ENCODE results near the gene ARHGAP22. TPM values are rescaled to one million over a fixed set of nuclear protein-coding genes. Genes with fewer than 3 reads are reported as not detected.

Gene ARHGAP22
- polyA plus RNA-seq, 1 of the 3 experiments (the other 2 are of a cell fraction) = 12.4 TPM

DNA sequence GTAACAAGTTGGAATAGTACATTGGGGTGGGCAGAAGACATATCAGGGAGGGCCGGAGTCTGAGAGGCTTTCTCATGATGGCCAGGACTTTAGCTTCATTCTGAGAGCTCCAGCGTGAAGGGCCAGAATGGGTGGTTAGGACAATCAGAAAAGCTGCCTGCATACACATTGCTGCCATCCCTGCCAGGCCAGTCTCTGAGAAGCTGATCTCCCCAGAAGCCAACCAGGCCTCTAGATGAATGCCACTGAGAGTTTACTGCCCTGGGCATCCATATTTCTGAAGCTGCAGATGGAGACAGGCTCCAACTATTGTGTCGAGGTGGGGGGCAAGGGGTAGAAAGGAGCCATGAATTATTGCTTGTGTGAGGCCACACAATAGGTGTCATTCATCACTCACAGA is 32.0 kb upstream of the ARHGAP22 start:
- 83% methylated on average over 3 of the region's 3 CpGs for WGBS (ENCODE audit: low lambda C conversion rate)
- H3K27ac ChIP-seq (ENCODE audit: low read depth in 2 of 2, low read length in 1 of 2) = no peak overlapping the region
- peaks cover 7% of the 10 kb centered on the region for H3F3A ChIP-seq (replicated peaks; ENCODE audit: insufficient read depth)
- no peak overlapping the region for H3K9ac ChIP-seq
- no peak overlapping the region for H3K4me3 ChIP-seq (ENCODE audit: low read depth in 2 of 2, low read length in 1 of 2)
- peaks cover 0 to 7% of the 10 kb centered on the region in 2 experiments; a peak in 1 of 4 replicates for H3K4me1 ChIP-seq (ENCODE audit: control insufficient read depth in 1 of 2, insufficient read depth in 2 of 2, low read depth in 1 of 2, low read length in 1 of 2)
- no peaks in the 10 kb centered on the region for H4K20me1 ChIP-seq (ENCODE audit: insufficient read depth)
- H3K4me2 ChIP-seq = no peak overlapping the region
- CTCF ChIA-PET = interaction anchor here (1.3 to 5.3 kb wide), 3 partner anchors 19 to 28 kb away, joined by 3 to 35 read pairs (median 6); no protein-coding TSS in a partner anchor
- peaks cover 28% of the 10 kb centered on the region for H3K79me2 ChIP-seq (ENCODE audit: insufficient read depth)
- H3K36me3 ChIP-seq (replicated peaks in 1 of 2; ENCODE audit: control insufficient read depth in 1 of 2, insufficient read depth in 2 of 2, low read length in 1 of 2) = no peaks in the 10 kb centered on the region
- DNase-seq = no peak
- POLR2A ChIA-PET = no interaction called here
- TF ChIP-seq CHD2 (IDR thresholded peaks at IDR 0.05; ENCODE audit: low read length, partially characterized antibody) (no peak), TEAD4 (IDR thresholded peaks at IDR 0.05; ENCODE audit: borderline replicate concordance, insufficient read depth) (no peak), EZH2phosphoT487 (IDR thresholded peaks at IDR 0.05; ENCODE audit: borderline replicate concordance, low read depth) (no peak), TAF1 (IDR thresholded peaks at IDR 0.05; ENCODE audit: borderline replicate concordance, low read depth, low read length) (no peak), JUND (IDR thresholded peaks at IDR 0.05) (no peak), RFX5 (IDR thresholded peaks at IDR 0.05; ENCODE audit: low read length) (no peak), SMC3 (IDR thresholded peaks at IDR 0.05; ENCODE audit: low read depth, low read length) (no peak), TCF12 (IDR thresholded peaks at IDR 0.05) (no peak), FOXM1 (IDR thresholded peaks at IDR 0.05; ENCODE audit: low read depth) (no peak)
- TF ChIP-seq, protein P1, sequence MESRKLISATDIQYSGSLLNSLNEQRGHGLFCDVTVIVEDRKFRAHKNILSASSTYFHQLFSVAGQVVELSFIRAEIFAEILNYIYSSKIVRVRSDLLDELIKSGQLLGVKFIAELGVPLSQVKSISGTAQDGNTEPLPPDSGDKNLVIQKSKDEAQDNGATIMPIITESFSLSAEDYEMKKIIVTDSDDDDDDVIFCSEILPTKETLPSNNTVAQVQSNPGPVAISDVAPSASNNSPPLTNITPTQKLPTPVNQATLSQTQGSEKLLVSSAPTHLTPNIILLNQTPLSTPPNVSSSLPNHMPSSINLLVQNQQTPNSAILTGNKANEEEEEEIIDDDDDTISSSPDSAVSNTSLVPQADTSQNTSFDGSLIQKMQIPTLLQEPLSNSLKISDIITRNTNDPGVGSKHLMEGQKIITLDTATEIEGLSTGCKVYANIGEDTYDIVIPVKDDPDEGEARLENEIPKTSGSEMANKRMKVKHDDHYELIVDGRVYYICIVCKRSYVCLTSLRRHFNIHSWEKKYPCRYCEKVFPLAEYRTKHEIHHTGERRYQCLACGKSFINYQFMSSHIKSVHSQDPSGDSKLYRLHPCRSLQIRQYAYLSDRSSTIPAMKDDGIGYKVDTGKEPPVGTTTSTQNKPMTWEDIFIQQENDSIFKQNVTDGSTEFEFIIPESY (IDR thresholded peaks at IDR 0.05; ENCODE audit: borderline replicate concordance, low read depth) = no peak
- H3K9me2 ChIP-seq = no peaks in the 10 kb centered on the region
- no peaks in the 10 kb centered on the region for H3K27me3 ChIP-seq (ENCODE audit: insufficient read depth)
- H2AFZ ChIP-seq (ENCODE audit: low read depth) = no peak overlapping the region
- peaks cover 18% of the 10 kb centered on the region for H3K9me3 ChIP-seq

DNA sequence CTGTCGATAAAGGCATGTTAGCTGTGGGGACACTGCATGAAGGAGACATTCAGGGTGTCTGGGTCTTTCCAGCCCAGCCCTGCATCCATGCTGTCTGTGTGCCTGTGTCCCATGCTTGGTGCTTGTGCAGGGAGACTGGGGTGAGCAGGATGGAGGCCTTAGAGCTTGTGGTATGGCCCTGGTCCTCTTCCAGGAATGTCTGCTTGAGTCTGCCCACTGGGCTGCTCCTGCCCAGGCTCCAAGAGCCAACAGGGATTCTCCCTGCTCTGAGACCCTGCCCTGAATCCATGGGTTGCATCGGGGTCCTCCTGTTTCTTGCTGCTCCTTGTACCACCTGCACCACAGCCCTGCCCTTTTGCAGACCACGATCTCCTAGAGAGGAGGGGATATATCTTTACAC is 31.4 kb upstream of the ARHGAP22 start:
- H3K9me3 ChIP-seq = peaks cover 16% of the 10 kb centered on the region
- no peak overlapping the region for H3K4me3 ChIP-seq (ENCODE audit: low read depth in 2 of 2, low read length in 1 of 2)
- no peaks in the 10 kb centered on the region for H3K36me3 ChIP-seq (replicated peaks in 1 of 2; ENCODE audit: control insufficient read depth in 1 of 2, insufficient read depth in 2 of 2, low read length in 1 of 2)
- CTCF ChIA-PET = interaction anchor here (1.1 to 5.3 kb wide), 4 partner anchors 20 to 85 kb away, joined by 3 to 35 read pairs (median 4); no protein-coding TSS in a partner anchor
- H2AFZ ChIP-seq (ENCODE audit: low read depth) = no peak overlapping the region
- H3K9ac ChIP-seq = no peak overlapping the region
- H3F3A ChIP-seq (replicated peaks; ENCODE audit: insufficient read depth) = peaks cover 7% of the 10 kb centered on the region
- POLR2A ChIA-PET = no interaction called here
- no peak overlapping the region for H3K4me2 ChIP-seq
- no peak for DNase-seq
- H3K79me2 ChIP-seq (ENCODE audit: insufficient read depth) = peaks cover 21% of the 10 kb centered on the region
- H3K27me3 ChIP-seq (ENCODE audit: insufficient read depth) = no peaks in the 10 kb centered on the region
- no peaks in the 10 kb centered on the region for H4K20me1 ChIP-seq (ENCODE audit: insufficient read depth)
- WGBS (ENCODE audit: low lambda C conversion rate) = 66% methylated on average over 3 of the region's 3 CpGs
- peaks cover 0 to 7% of the 10 kb centered on the region in 2 experiments; a peak in 1 of 4 replicates for H3K4me1 ChIP-seq (ENCODE audit: control insufficient read depth in 1 of 2, insufficient read depth in 2 of 2, low read depth in 1 of 2, low read length in 1 of 2)
- H3K27ac ChIP-seq (ENCODE audit: low read depth in 2 of 2, low read length in 1 of 2) = no peak overlapping the region
- no peaks in the 10 kb centered on the region for H3K9me2 ChIP-seq
- no peak for TF ChIP-seq SMC3 (IDR thresholded peaks at IDR 0.05; ENCODE audit: low read depth, low read length)
- TF ChIP-seq EP300 (IDR thresholded peaks at IDR 0.05; ENCODE audit: borderline replicate concordance in 1 of 2, low read depth in 1 of 2, low read length in 1 of 2) = no peak
- no peak for TF ChIP-seq CHD2 (IDR thresholded peaks at IDR 0.05; ENCODE audit: low read length, partially characterized antibody)
- no peak for TF ChIP-seq TEAD4 (IDR thresholded peaks at IDR 0.05; ENCODE audit: borderline replicate concordance, insufficient read depth)
- TF ChIP-seq, protein P2, sequence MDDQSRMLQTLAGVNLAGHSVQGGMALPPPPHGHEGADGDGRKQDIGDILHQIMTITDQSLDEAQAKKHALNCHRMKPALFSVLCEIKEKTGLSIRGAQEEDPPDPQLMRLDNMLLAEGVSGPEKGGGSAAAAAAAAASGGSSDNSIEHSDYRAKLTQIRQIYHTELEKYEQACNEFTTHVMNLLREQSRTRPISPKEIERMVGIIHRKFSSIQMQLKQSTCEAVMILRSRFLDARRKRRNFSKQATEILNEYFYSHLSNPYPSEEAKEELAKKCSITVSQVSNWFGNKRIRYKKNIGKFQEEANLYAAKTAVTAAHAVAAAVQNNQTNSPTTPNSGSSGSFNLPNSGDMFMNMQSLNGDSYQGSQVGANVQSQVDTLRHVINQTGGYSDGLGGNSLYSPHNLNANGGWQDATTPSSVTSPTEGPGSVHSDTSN (IDR thresholded peaks at IDR 0.05) = no peak
- no peak for TF ChIP-seq SIN3A (IDR thresholded peaks at IDR 0.05; ENCODE audit: borderline replicate concordance, low read depth, low read length)
- TF ChIP-seq, protein P1 (IDR thresholded peaks at IDR 0.05; ENCODE audit: borderline replicate concordance, low read depth) = no peak
- TF ChIP-seq NFIC (IDR thresholded peaks at IDR 0.05; ENCODE audit: borderline replicate concordance) = no peak
- no peak for TF ChIP-seq EZH2phosphoT487 (IDR thresholded peaks at IDR 0.05; ENCODE audit: borderline replicate concordance, low read depth)
- no peak for TF ChIP-seq FOXM1 (IDR thresholded peaks at IDR 0.05; ENCODE audit: low read depth)
- TF ChIP-seq RCOR1 (IDR thresholded peaks at IDR 0.05; ENCODE audit: low read length) = no peak
- no peak for TF ChIP-seq MEF2A (IDR thresholded peaks at IDR 0.05; ENCODE audit: borderline replicate concordance, low read depth)
- TF ChIP-seq NRF1 (IDR thresholded peaks at IDR 0.05; ENCODE audit: low read depth, low read length) = no peak
- no peak for TF ChIP-seq FOXJ3 (CRISPR knock-in tag; IDR thresholded peaks at IDR 0.05)
- no peak for TF ChIP-seq MXI1 (IDR thresholded peaks at IDR 0.05; ENCODE audit: low read depth, low read length)
